SK-N-SH (cell line): Measurements from ENCODE around the gene FLRT2. TPM values are rescaled to one million over a fixed set of nuclear protein-coding genes. Genes with fewer than 3 reads are reported as not detected.

ENCODE experiments used
- CTCF ChIA-PET: fragments of 300-600, 350-600 bp; formaldehyde crosslinking; extraction: SDS; loops from one replicate; lab custom pipeline; 2021; lab: Yijun Ruan, JAX
- POLR2A ChIA-PET: fragments of 350-600 bp; sonication (Branson Sonifier 250); formaldehyde crosslinking; extraction: SDS; loops from one replicate; lab custom pipeline; 2020; ENCODE audit warnings: antibody characterized with exemption, inconsistent platforms; lab: Yijun Ruan, JAX
- DNase-seq: peaks from one replicate; pipeline ENCODE4 v3.0.0; 2012
- H2AFZ ChIP-seq: fragments of 200-600 bp; sonication (generic); 2 replicates; pipeline ENCODE4 v1.8.1; 2016; ENCODE audit warnings: antibody characterized with exemption, mild to moderate bottlenecking, low read depth
- H3F3A ChIP-seq: fragments of 200-600 bp; sonication (generic); replicated peaks from 2 replicates; pipeline ENCODE3; 2016; ENCODE audit warnings: antibody characterized with exemption, mild to moderate bottlenecking; ENCODE audit not compliant: insufficient read depth
- H3K27ac ChIP-seq, 2 experiments: fragments of 200-500 bp in 1 of 2; fragments of 200-600 bp in 1 of 2; sonication (Bioruptor generic) in 1 of 2; sonication (generic), shearing (Covaris generic) in 1 of 2; 2 replicates each; pipeline versions ENCODE4 v1.5.1 to v1.6.1; 2014 to 2016; ENCODE audit warnings: low read depth in 2 of 2, inconsistent platforms in 1 of 2, low read length in 1 of 2, mild to moderate bottlenecking in 1 of 2, mixed read lengths in 1 of 2
- H3K27me3 ChIP-seq: fragments of 200-600 bp; sonication (generic), shearing (Covaris generic); 2 replicates; pipeline ENCODE4 v1.6.1; 2016; ENCODE audit warnings: mixed run types; ENCODE audit not compliant: insufficient read depth
- H3K36me3 ChIP-seq, 2 experiments: fragments of 200-500 bp in 1 of 2; fragments of 200-600 bp in 1 of 2; sonication (Bioruptor generic) in 1 of 2; sonication (generic) in 1 of 2; replicated peaks in 1 of 2; 2 replicates each; pipeline versions ENCODE3 to v1.5.1; 2014 to 2016; ENCODE audit warnings: low read length in 1 of 2, mild to moderate bottlenecking in 1 of 2; ENCODE audit not compliant: insufficient read depth in 2 of 2, control insufficient read depth in 1 of 2
- H3K4me1 ChIP-seq, 2 experiments: fragments of 200-500 bp in 1 of 2; fragments of 200-600 bp in 1 of 2; sonication (Bioruptor generic) in 1 of 2; sonication (generic), shearing (Covaris generic) in 1 of 2; 2 replicates each; pipeline versions ENCODE4 v1.5.1 to v1.6.1; 2014 to 2016; ENCODE audit warnings: low read depth in 1 of 2, low read length in 1 of 2, mixed run types in 1 of 2; ENCODE audit not compliant: insufficient read depth in 2 of 2, control insufficient read depth in 1 of 2
- H3K4me2 ChIP-seq: fragments of 200-600 bp; sonication (generic), shearing (Covaris generic); 2 replicates; pipeline ENCODE4 v1.6.1; 2017; ENCODE audit warnings: mixed run types
- H3K4me3 ChIP-seq, 2 experiments: fragments of 200-500 bp in 1 of 2; fragments of 200-600 bp in 1 of 2; sonication (Bioruptor generic) in 1 of 2; sonication (generic), shearing (Covaris generic) in 1 of 2; 2 replicates each; pipeline versions ENCODE4 v1.5.1 to v1.8.1; 2014 to 2016; ENCODE audit warnings: low read depth in 2 of 2, inconsistent platforms in 1 of 2, low read length in 1 of 2, mild to moderate bottlenecking in 1 of 2, mixed read lengths in 1 of 2, moderate library complexity in 1 of 2
- H3K79me2 ChIP-seq: fragments of 200-600 bp; sonication (generic); 2 replicates; pipeline ENCODE4 v1.8.1; 2017; ENCODE audit warnings: mild to moderate bottlenecking; ENCODE audit not compliant: insufficient read depth
- H3K9ac ChIP-seq: fragments of 200-600 bp; sonication (generic); 2 replicates; pipeline ENCODE4 v1.6.1; 2017; ENCODE audit warnings: mixed run types
- H3K9me2 ChIP-seq: fragments of 200-600 bp; sonication (generic); 2 replicates; pipeline ENCODE4 v1.6.1; 2017; ENCODE audit warnings: mixed run types
- H3K9me3 ChIP-seq: fragments of 200-600 bp; sonication (generic); 2 replicates; pipeline ENCODE4 v1.6.1; 2017; ENCODE audit warnings: mixed run types, mild to moderate bottlenecking, moderate library complexity
- H4K20me1 ChIP-seq: fragments of 200-600 bp; sonication (generic); 2 replicates; pipeline ENCODE4 v1.6.1; 2017; ENCODE audit warnings: mild to moderate bottlenecking, mixed run types; ENCODE audit not compliant: insufficient read depth
- CHD2 ChIP-seq: fragments of 150-350 bp; IDR thresholded peaks from 2 replicates; pipeline ENCODE4 v1.6.1; 2018; ENCODE audit warnings: low read length; ENCODE audit not compliant: partially characterized antibody
- CTCF ChIP-seq: fragments of 200-600 bp; sonication (generic); IDR thresholded peaks from 2 replicates; pipeline ENCODE4 v1.6.1; 2017; ENCODE audit warnings: antibody characterized with exemption, mild to moderate bottlenecking, moderate library complexity
- EP300 ChIP-seq, 2 experiments: IDR thresholded peaks; 2 replicates each; pipeline versions ENCODE4 v1.4.0 to v1.6.1; 2012; ENCODE audit warnings: borderline replicate concordance in 1 of 2, low read depth in 1 of 2, low read length in 1 of 2
- FOXJ3 ChIP-seq: sonication (generic); formaldehyde crosslinking; IDR thresholded peaks from 2 replicates; pipeline ENCODE4 v1.5.1; 2020; ENCODE audit warnings: mild to moderate bottlenecking, missing genetic modification reagents
- FOXM1 ChIP-seq: IDR thresholded peaks from 2 replicates; pipeline ENCODE4 v1.4.0; 2012; ENCODE audit warnings: low read depth, mild to moderate bottlenecking
- GABPA ChIP-seq: IDR thresholded peaks from 2 replicates; pipeline ENCODE4 v1.4.0; 2012; ENCODE audit warnings: low read depth, mild to moderate bottlenecking
- IRF3 ChIP-seq: fragments of 150-350 bp; IDR thresholded peaks from 2 replicates; pipeline ENCODE4 v1.6.1; 2016; ENCODE audit warnings: mild to moderate bottlenecking, low read depth, low read length
- MXI1 ChIP-seq: IDR thresholded peaks from 2 replicates; pipeline ENCODE4 v1.6.1; 2012; ENCODE audit warnings: mild to moderate bottlenecking, low read depth, low read length, improper control_type of control experiment
- NRF1 ChIP-seq: IDR thresholded peaks from 2 replicates; pipeline ENCODE4 v1.6.1; 2012; ENCODE audit warnings: low read depth, mild to moderate bottlenecking, low read length
- POLR2AphosphoS5 ChIP-seq: IDR thresholded peaks from 2 replicates; pipeline ENCODE4 v1.6.1; 2012; ENCODE audit warnings: low read depth, low read length
- RAD21 ChIP-seq: IDR thresholded peaks from 2 replicates; pipeline ENCODE4 v1.6.1; 2012; ENCODE audit warnings: mild to moderate bottlenecking, low read length
- RCOR1 ChIP-seq: fragments of 150-350 bp; IDR thresholded peaks from 2 replicates; pipeline ENCODE4 v1.6.1; 2017; ENCODE audit warnings: antibody characterized with exemption, low read length
- RFX5 ChIP-seq: IDR thresholded peaks from 2 replicates; pipeline ENCODE4 v1.6.1; 2012; ENCODE audit warnings: mild to moderate bottlenecking, improper control_type of control experiment, low read length
- RXRA ChIP-seq: IDR thresholded peaks from 2 replicates; pipeline ENCODE4 v1.4.0; 2012; ENCODE audit warnings: low read depth, mild to moderate bottlenecking, borderline replicate concordance
- SIN3A ChIP-seq: IDR thresholded peaks from 2 replicates; pipeline ENCODE4 v1.6.1; 2012; ENCODE audit warnings: low read depth, mild to moderate bottlenecking, low read length, moderate library complexity, borderline replicate concordance
- TAF1 ChIP-seq: IDR thresholded peaks from 2 replicates; pipeline ENCODE4 v1.6.1; 2012; ENCODE audit warnings: low read depth, mild to moderate bottlenecking, low read length, moderate library complexity, borderline replicate concordance
- TEAD4 ChIP-seq: IDR thresholded peaks from 2 replicates; pipeline ENCODE4 v1.4.0; 2012; ENCODE audit warnings: mild to moderate bottlenecking, borderline replicate concordance; ENCODE audit not compliant: insufficient read depth
- USF1 ChIP-seq: IDR thresholded peaks from 2 replicates; pipeline ENCODE4 v1.4.0; 2012; ENCODE audit warnings: low read depth, borderline replicate concordance
- USF2 ChIP-seq: fragments of 150-350 bp; IDR thresholded peaks from 2 replicates; pipeline ENCODE4 v1.6.1; 2017; ENCODE audit warnings: antibody characterized with exemption, low read length, low read depth, borderline replicate concordance
- WGBS: methylation state at CpG from one replicate; pipeline ENCODE4 v1.1.6; 2017; ENCODE audit warnings: low lambda C conversion rate; 5-methylcytosine and 5-hydroxymethylcytosine counted together
- polyA plus RNA-seq, 3 experiments: library from polyadenylated mRNA; depleted of rRNA; stranded (reverse); fragments of >200 nt; gene quantifications; 2 replicates each; pipeline ENCODE4 v1.2.3, GENCODE V29; 2012
- TF ChIP-seq, protein P1 (sequence below): IDR thresholded peaks from 2 replicates; pipeline ENCODE4; 2012

The FLRT2 gene
- polyA plus RNA-seq, 1 of the 3 experiments (the other 2 are of a cell fraction), result 10.8 TPM

DNA sequence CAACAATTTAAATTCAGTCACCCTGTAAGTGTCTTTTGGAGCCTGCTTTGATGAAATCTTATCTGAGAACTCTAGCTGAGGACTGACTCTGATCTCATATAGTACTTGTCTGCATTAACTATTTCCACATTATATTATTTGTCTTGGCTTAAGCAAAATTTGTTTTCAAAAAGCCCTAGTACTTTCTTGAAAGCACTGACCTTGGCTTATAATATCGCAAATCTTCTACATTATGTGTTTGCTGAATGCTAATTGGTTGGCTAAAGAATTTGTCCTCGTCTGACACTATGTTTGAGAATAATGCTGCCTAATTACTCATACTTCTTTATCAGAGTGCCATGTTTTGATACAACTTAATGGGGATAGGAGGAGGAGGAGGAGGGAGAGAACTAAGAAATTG lies 46.9 kb upstream of the FLRT2 start:
- ChIA-PET CTCF (no interaction called here), POLR2A (no interaction called here)
- Histone ChIP-seq H3K79me2 (no peaks in the 10 kb centered on the region), H3F3A (no peaks in the 10 kb centered on the region), H3K9me2 (no peaks in the 10 kb centered on the region), H3K4me3 (no peak overlapping the region), H2AFZ (no peak overlapping the region), H3K27me3 (no peaks in the 10 kb centered on the region), H4K20me1 (no peaks in the 10 kb centered on the region), H3K36me3 (no peaks in the 10 kb centered on the region), H3K9ac (no peak overlapping the region), H3K9me3 (no peaks in the 10 kb centered on the region), H3K4me2 (no peak overlapping the region), H3K4me1 (peaks cover 0 to 10% of the 10 kb centered on the region in 2 experiments; a peak in 1 of 4 replicates), H3K27ac (no peak overlapping the region)
- DNase-seq, result no peak
- no peak for TF ChIP-seq EP300 (IDR thresholded peaks at IDR 0.05; ENCODE audit: borderline replicate concordance in 1 of 2, low read depth in 1 of 2, low read length in 1 of 2)
- no peak for TF ChIP-seq TAF1
- TF ChIP-seq FOXM1, result no peak
- no peak for TF ChIP-seq RXRA
- no peak for TF ChIP-seq RFX5
- no peak for TF ChIP-seq USF1
- TF ChIP-seq RAD21, result no peak
- 56% methylated on average over 2 of the region's 2 CpGs for WGBS

DNA sequence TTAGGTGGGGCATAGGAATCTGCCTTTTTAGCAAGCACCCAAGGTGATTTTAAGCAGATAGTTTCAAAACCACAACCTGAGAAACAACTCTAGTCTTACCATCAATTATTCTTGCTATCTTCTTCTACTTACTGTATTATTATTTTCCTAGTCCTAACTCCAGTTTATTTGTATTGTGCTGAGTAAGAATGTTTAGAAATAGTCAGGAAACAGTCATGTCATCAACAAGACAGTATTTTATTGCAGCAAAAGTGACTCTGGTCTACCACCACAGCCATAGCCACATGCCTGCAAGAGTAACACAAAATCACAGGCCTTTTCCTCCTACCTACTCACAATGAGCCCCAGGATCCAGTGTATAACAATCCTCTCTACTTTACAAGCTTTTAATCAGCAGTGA lies 46.3 kb upstream of the FLRT2 start:
- Histone ChIP-seq H3K4me2 (no peak overlapping the region), H4K20me1 (no peaks in the 10 kb centered on the region), H2AFZ (no peak overlapping the region), H3K9me3 (no peaks in the 10 kb centered on the region), H3K4me3 (no peak overlapping the region), H3K9ac (no peak overlapping the region), H3K79me2 (no peaks in the 10 kb centered on the region), H3K27ac (no peak overlapping the region), H3K27me3 (no peaks in the 10 kb centered on the region), H3K4me1 (peaks cover 0 to 10% of the 10 kb centered on the region in 2 experiments; a peak in 1 of 4 replicates), H3K9me2 (no peaks in the 10 kb centered on the region), H3K36me3 (no peaks in the 10 kb centered on the region), H3F3A (no peaks in the 10 kb centered on the region)
- DNase-seq, result no peak
- ChIA-PET POLR2A (no interaction called here), CTCF (no interaction called here)
- TF ChIP-seq CTCF (no peak), RCOR1 (no peak), MXI1 (no peak), GABPA (no peak), SIN3A (no peak), CHD2 (no peak), POLR2AphosphoS5 (no peak), USF2 (no peak), TEAD4 (no peak), EP300 (IDR thresholded peaks at IDR 0.05; ENCODE audit: borderline replicate concordance in 1 of 2, low read depth in 1 of 2, low read length in 1 of 2) (no peak), NRF1 (no peak), IRF3 (no peak), FOXJ3 (CRISPR knock-in tag) (no peak)
- TF ChIP-seq, protein P1, sequence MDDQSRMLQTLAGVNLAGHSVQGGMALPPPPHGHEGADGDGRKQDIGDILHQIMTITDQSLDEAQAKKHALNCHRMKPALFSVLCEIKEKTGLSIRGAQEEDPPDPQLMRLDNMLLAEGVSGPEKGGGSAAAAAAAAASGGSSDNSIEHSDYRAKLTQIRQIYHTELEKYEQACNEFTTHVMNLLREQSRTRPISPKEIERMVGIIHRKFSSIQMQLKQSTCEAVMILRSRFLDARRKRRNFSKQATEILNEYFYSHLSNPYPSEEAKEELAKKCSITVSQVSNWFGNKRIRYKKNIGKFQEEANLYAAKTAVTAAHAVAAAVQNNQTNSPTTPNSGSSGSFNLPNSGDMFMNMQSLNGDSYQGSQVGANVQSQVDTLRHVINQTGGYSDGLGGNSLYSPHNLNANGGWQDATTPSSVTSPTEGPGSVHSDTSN, result no peak
